Measurements from ENCODE around the gene ANO2. TPM values are rescaled to one million over a fixed set of nuclear protein-coding genes. Genes with fewer than 3 reads are reported as not detected.

The ANO2 gene
- total and polyA plus RNA-seq, 2 donors (not counting 3 experiments of a cell fraction or from before 2014, with no cell fraction given), result 15.4 to 65.0 TPM

DNA sequence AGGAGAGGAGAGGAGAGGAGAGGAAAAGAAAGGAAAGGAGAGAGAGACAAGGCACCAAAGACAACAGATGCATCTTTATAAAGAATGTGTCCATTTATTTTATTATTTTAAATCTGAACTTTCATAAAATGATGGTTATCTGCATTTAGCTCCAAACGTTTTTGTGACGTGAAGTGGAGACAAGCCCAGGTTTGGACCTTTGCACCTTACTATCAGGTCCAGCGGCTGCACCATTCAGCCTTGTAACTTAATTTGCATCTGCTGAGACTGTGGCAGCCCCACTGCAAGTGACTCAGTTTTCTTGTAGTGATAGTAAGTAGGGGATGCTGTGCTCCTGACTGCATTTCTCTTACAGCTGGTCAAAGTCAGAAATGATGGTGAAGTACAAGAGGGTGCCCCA is 382.5 kb downstream of the ANO2 start:
- Histone ChIP-seq H3K9ac (replicated peaks; ENCODE audit: extremely low read depth, insufficient read depth, low read length) (no peak overlapping the region), H2AFZ (ENCODE audit: low read depth, low read length) (no peak overlapping the region), H3K4me1 (ENCODE audit: control insufficient read depth, extremely low read depth, insufficient read depth, low read length) (no peaks in the 10 kb centered on the region), H3K9me1 (replicated peaks; ENCODE audit: control insufficient read depth, extremely low read depth, insufficient read depth, low read length) (no peaks in the 10 kb centered on the region), H3K36me3 (ENCODE audit: control insufficient read depth in 2 of 2, extremely low read depth in 1 of 2, insufficient read depth in 2 of 2, low read length in 2 of 2) (peaks cover 4 to 31% of the 10 kb centered on the region in 2 experiments), H4K20me1 (replicated peaks; ENCODE audit: control insufficient read depth, extremely low read depth, insufficient read depth, low read length) (no peaks in the 10 kb centered on the region), H3K4me3 (replicated peaks in 1 of 3; ENCODE audit: insufficient read depth in 1 of 3, low read depth in 1 of 3, low read length in 3 of 3) (no peak overlapping the region), H3K4me2 (ENCODE audit: insufficient read depth, low read length) (no peak overlapping the region), H3K79me2 (ENCODE audit: control insufficient read depth, insufficient read depth, low read length) (no peaks in the 10 kb centered on the region), H3K27me3 (ENCODE audit: control insufficient read depth in 2 of 2, insufficient read depth in 2 of 2, low read length in 2 of 2) (no peaks in the 10 kb centered on the region), H3K27ac (ENCODE audit: insufficient read depth, low read depth, low read length) (no peak overlapping the region), H3K9me3 (replicated peaks; ENCODE audit: control insufficient read depth, insufficient read depth, low read length) (no peaks in the 10 kb centered on the region)
- intact Hi-C loops (cut with micrococcal nuclease), result no loop called here
- ChIA-PET CTCF (interaction anchor here (1.0 to 2.5 kb wide), 3 partner anchors 13 to 88 kb away, joined by 3 to 10 read pairs (median 5); no protein-coding TSS in a partner anchor), POLR2A (no interaction called here)
- TF ChIP-seq JUN (IDR thresholded peaks at IDR 0.05; ENCODE audit: borderline replicate concordance, insufficient read depth, insufficient read length, low read depth), result no peak
- no peak for TF ChIP-seq POLR2A (IDR thresholded peaks at IDR 0.05; ENCODE audit: low read depth, low read length)
- no peak for TF ChIP-seq EZH2 (IDR thresholded peaks at IDR 0.05; ENCODE audit: borderline replicate concordance, low read depth, low read length, severe bottlenecking)
- TF ChIP-seq GATA2 (IDR thresholded peaks at IDR 0.05; ENCODE audit: insufficient read depth, insufficient read length, low read depth, low read length), result no peak
- TF ChIP-seq, protein P1, sequence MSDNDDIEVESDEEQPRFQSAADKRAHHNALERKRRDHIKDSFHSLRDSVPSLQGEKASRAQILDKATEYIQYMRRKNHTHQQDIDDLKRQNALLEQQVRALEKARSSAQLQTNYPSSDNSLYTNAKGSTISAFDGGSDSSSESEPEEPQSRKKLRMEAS (IDR thresholded peaks at IDR 0.05; ENCODE audit: insufficient read depth, insufficient read length), result no peak
- TF ChIP-seq, protein P2, sequence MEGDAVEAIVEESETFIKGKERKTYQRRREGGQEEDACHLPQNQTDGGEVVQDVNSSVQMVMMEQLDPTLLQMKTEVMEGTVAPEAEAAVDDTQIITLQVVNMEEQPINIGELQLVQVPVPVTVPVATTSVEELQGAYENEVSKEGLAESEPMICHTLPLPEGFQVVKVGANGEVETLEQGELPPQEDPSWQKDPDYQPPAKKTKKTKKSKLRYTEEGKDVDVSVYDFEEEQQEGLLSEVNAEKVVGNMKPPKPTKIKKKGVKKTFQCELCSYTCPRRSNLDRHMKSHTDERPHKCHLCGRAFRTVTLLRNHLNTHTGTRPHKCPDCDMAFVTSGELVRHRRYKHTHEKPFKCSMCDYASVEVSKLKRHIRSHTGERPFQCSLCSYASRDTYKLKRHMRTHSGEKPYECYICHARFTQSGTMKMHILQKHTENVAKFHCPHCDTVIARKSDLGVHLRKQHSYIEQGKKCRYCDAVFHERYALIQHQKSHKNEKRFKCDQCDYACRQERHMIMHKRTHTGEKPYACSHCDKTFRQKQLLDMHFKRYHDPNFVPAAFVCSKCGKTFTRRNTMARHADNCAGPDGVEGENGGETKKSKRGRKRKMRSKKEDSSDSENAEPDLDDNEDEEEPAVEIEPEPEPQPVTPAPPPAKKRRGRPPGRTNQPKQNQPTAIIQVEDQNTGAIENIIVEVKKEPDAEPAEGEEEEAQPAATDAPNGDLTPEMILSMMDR (IDR thresholded peaks at IDR 0.05; ENCODE audit: extremely low read depth in 1 of 2, insufficient read depth in 1 of 2, low read depth in 1 of 2, low read length in 2 of 2), result no peak
- no peak for TF ChIP-seq POLR2AphosphoS5 (IDR thresholded peaks at IDR 0.05; ENCODE audit: insufficient read depth, low read depth, low read length)
- no peak for TF ChIP-seq FOS (IDR thresholded peaks at IDR 0.05; ENCODE audit: borderline replicate concordance, insufficient read depth, low read length)
- no peak for TF ChIP-seq MYC (IDR thresholded peaks at IDR 0.05; ENCODE audit: low read depth, low read length)
- no peak for FAIRE-seq
- no TSS peak for BruUV-seq (replicated peaks)
- no peak for DNase-seq (ENCODE audit: low read depth, low spot score)
- dilution Hi-C loops (cut with MboI; ENCODE audit: extremely low pct_ligation_motif_present, low sequenced_read_pairs), result no loop called here
